GM06990 (cell line): ENCODE measurements around the gene DGCR6L.
"Not testable (repeated sequence)": the region's sequence is repeated elsewhere in the genome, so short reads cannot be mapped to it uniquely, and the experiment has no call there.

Experiments used
- DNase-seq: peaks from one replicate; pipeline ENCODE4 v3.0.0-alpha.2; 2011; ENCODE audit not compliant: insufficient read length; ENCODE audit errors: extremely low read depth
- H3K27me3 ChIP-seq: replicated peaks from 2 replicates; pipeline ENCODE4 v1.6.0; 2011; ENCODE audit warnings: low read length; ENCODE audit not compliant: control insufficient read depth, insufficient read depth
- H3K36me3 ChIP-seq: 2 replicates; pipeline ENCODE4 v1.5.1; 2011; ENCODE audit warnings: low read length; ENCODE audit not compliant: control insufficient read depth, insufficient read depth
- H3K4me3 ChIP-seq: replicated peaks from 2 replicates; pipeline ENCODE4 v1.5.1; 2011; ENCODE audit warnings: low read depth, mild to moderate bottlenecking, control low read depth, low read length
- TF ChIP-seq, protein P1 (sequence below): IDR thresholded peaks from 2 replicates; pipeline ENCODE4 v1.5.1; 2011; ENCODE audit warnings: low read length, control low read depth, mild to moderate bottlenecking, inconsistent platforms; ENCODE audit not compliant: insufficient read depth, poor library complexity, severe bottlenecking

DGCR6L gene

DNA sequence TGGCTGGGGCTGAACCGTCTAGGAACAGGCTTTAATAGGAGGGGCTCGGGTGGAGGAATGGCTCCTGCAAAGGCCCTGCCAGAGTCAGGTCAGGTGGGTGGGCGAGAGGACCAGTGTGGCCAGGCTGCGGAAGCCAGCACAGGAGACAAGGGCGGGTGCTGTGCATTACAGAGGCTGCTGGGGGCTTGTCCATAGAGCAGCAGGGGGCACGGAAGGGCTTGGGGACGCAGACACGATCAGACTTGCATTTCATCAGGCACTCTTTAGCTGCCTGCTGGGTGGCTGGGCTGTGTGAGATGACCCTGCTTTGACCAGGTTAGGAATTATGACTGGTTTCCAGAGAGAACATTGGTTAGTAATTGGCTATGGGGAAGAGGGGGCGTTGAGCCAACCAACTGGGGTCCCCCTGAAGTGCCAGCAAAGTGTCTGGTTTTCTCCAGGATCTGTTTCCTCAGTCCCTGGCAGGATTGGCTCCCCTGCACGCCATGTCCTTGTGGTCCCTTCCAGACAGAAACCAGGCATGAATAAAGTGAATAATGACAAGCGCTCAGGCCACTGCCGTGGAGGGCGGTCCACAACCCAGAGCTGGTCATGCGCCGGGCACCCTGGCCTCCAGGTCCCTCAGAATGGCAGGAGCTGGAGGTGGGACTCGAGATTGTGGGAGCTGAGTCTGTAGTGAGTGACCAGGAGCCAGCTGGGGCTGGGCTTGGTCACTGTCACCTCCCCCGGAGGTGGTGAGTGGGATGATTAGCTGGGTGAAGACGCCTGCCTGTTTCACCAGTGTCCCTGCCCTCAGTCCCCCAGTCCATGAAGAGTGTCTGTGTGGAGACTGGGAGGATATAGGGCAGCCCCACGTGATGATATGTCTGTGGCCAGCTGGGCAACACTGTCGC, 1.0 kb upstream of the DGCR6L start:
- H3K4me3 ChIP-seq: peak overlapping the region; percentile 88
- H3K36me3 ChIP-seq, DNase-seq, H3K27me3 ChIP-seq: not testable (repeated sequence)

DNA sequence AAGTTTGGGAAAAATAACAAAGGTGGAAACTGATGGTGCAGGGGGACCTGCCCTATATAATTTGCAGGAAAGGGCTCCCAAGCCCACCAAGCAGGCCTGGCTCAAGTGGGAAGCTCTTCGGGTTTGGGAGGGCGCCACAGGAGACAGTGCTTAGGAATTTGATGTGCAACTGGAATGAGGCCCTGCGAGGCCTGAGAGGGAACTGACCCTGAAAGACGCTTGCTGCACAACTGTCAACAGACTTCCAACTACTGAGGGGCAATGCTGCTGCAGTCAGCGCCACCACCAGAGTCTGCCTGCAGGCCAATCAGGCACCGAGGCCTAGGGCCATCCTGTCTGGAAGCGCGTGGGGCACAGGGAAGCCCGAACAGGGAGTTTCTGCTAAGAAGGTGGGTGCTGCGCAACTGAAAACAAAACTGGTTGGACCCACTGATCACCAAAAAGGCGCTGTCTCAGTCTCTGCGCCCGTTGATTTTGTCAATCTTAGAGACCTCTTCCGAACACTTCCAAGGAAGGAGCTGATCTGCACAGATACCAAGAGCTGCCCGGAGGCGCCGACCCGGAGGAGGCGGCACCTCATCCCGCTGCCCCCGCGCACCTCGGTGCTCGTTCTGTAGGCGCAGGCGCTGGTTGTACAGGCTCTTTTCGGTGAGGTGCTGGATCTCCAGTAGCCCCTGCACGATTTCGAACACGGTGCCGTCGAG, 667 bp downstream of the DGCR6L start:
- TF ChIP-seq, protein P1, sequence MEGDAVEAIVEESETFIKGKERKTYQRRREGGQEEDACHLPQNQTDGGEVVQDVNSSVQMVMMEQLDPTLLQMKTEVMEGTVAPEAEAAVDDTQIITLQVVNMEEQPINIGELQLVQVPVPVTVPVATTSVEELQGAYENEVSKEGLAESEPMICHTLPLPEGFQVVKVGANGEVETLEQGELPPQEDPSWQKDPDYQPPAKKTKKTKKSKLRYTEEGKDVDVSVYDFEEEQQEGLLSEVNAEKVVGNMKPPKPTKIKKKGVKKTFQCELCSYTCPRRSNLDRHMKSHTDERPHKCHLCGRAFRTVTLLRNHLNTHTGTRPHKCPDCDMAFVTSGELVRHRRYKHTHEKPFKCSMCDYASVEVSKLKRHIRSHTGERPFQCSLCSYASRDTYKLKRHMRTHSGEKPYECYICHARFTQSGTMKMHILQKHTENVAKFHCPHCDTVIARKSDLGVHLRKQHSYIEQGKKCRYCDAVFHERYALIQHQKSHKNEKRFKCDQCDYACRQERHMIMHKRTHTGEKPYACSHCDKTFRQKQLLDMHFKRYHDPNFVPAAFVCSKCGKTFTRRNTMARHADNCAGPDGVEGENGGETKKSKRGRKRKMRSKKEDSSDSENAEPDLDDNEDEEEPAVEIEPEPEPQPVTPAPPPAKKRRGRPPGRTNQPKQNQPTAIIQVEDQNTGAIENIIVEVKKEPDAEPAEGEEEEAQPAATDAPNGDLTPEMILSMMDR: no peak
- no peaks in the 10 kb centered on the region for H3K36me3 ChIP-seq
- no peaks in the 10 kb centered on the region for H3K27me3 ChIP-seq
- no peak for DNase-seq
- peak overlapping the region; percentile 88 for H3K4me3 ChIP-seq

GRCh38 chr22:20318043-20318688, 1.7 kb downstream of the DGCR6L start:
- not testable (repeated sequence) for H3K4me3 ChIP-seq, H3K36me3 ChIP-seq, H3K27me3 ChIP-seq, DNase-seq

DNA sequence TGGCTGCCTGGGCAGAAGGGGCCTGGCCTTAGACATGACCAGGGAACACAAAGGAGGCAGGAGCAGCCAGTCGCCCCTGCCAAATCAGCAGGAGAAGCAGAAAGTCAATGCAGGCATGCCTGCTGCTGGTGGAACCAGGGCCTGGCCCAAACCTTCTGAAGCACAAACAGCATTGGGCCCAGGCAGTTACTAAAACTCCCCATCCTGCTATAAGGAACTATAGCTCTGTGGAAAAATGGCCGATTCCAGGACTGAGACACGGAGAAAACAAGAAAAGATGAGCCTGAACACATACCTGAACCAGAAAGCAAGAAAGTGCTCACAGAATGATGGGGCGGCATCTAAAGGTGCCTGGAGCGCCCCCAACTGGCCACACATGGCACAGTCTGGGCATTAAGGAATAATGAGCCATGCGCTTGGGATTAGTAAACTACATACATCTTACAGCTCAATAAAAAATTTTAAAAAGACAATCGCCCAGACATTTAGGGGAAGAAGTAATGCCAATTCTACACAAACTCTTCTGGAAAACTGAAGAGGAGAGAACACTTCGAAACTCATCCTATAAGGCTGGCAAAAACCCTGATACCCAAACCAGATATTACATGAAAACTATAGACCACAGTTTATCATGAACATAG, 2.3 kb downstream of the DGCR6L start:
- H3K4me3 ChIP-seq, DNase-seq, H3K27me3 ChIP-seq, H3K36me3 ChIP-seq: not testable (repeated sequence)
- TF ChIP-seq, protein P1: peak; percentile 58

GRCh38 chr22:20316844-20317401, 2.9 kb downstream of the DGCR6L start:
- H3K27me3 ChIP-seq: no peaks in the 10 kb centered on the region
- no peak overlapping the region for H3K4me3 ChIP-seq
- H3K36me3 ChIP-seq: no peaks in the 10 kb centered on the region
- no peak for DNase-seq
- TF ChIP-seq, protein P1: no peak

DNA sequence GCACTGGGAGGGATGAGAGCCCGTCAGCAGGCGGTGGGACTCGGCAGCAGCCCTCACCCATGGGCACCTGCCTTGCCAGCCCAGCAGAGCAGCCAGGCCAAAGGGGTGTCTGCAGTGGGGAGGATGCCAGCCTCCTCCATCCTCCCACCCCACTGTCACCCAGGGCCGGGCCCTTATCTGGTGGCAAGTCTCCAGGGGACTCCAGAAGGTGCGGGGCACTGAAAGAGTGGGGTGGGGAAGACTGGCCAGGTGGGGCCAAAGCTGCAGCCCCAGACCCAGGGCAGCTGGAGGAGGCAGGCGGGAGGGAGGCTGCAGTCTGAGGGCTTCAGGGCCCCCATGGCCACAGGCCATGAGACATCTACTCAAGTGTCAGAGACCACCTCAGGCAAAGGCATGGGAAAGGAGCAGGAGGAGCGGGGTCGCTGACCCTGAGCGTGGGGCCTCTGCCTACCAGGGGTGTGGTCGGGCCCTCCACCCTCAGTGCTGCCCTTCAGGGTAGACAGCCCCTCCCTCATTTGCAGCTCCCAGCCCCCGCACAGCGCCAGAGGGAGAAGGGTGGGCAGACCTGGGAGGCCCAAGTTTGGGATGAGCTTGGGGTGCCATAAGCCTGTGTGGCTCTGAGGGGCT, 3.5 kb downstream of the DGCR6L start:
- no peak for DNase-seq
- H3K27me3 ChIP-seq: no peaks in the 10 kb centered on the region
- H3K4me3 ChIP-seq: no peak overlapping the region
- H3K36me3 ChIP-seq: no peaks in the 10 kb centered on the region
- TF ChIP-seq, protein P1: no peak
